CD4-positive, alpha-beta T cell (primary cell): ENCODE results near the gene BAG1. TPM values are rescaled to one million over a fixed set of nuclear protein-coding genes. Genes with fewer than 3 reads are reported as not detected.
A peak's percentile ranks its signal among the peaks of the same experiment; 100 is the strongest.

Experiments used
- ATAC-seq: fragments of 200-7000 bp; cut with Tn5 transposase; one replicate; pipeline ENCODE4 v1.10.0; 2022; ENCODE audit warnings: mild to moderate bottlenecking; ENCODE audit not compliant: poor library complexity
- CTCF ChIA-PET: fragments of 350-600 bp; sonication (Branson Sonifier 250); formaldehyde crosslinking; loops from one replicate; lab custom pipeline; 2021; ENCODE audit warnings: antibody characterized with exemption, inconsistent platforms; lab: Charles Lee
- POLR2A ChIA-PET: fragments of 350-600 bp; sonication (Branson Sonifier 250); formaldehyde crosslinking; loops from one replicate; lab custom pipeline; 2021; ENCODE audit warnings: antibody characterized with exemption, inconsistent platforms; lab: Charles Lee
- DNase-seq, 14 experiments: peaks; one replicate each; pipeline ENCODE4 v3.0.0-alpha.2; 2013 to 2020; ENCODE audit warnings: mixed read lengths in 2 of 14
- H3K27ac ChIP-seq, 2 donors: one replicate each; pipeline versions ENCODE4 v1.5.1 to v1.7.0; 2013; ENCODE audit warnings: low read length in 2 of 2, low read depth in 1 of 2, mild to moderate bottlenecking in 1 of 2
- H3K27me3 ChIP-seq, 2 experiments: 1 replicate in 1 of 2; 2 replicates in 1 of 2; pipeline versions ENCODE4 v1.6.1 to v1.7.0; 2013; ENCODE audit warnings: low read length in 2 of 2, control low read depth in 1 of 2, mild to moderate bottlenecking in 1 of 2, moderate library complexity in 1 of 2; ENCODE audit not compliant: insufficient read depth in 2 of 2, control insufficient read depth in 1 of 2
- H3K36me3 ChIP-seq: one replicate; pipeline ENCODE4 v1.6.1; 2013; ENCODE audit warnings: low read length, control low read depth; ENCODE audit not compliant: insufficient read depth
- H3K4me1 ChIP-seq: one replicate; pipeline ENCODE4 v1.6.1; 2013; ENCODE audit warnings: low read length, control low read depth; ENCODE audit not compliant: insufficient read depth
- H3K4me3 ChIP-seq: one replicate; pipeline ENCODE4 v1.5.1; 2013; ENCODE audit warnings: mild to moderate bottlenecking, low read length, moderate library complexity
- H3K9me3 ChIP-seq, 2 experiments: 1 replicate in 1 of 2; 2 replicates in 1 of 2; pipeline versions ENCODE4 v1.6.1 to v1.7.0; 2013; ENCODE audit warnings: low read length in 2 of 2, mild to moderate bottlenecking in 2 of 2, control low read depth in 1 of 2, moderate library complexity in 1 of 2; ENCODE audit not compliant: control insufficient read depth in 1 of 2, insufficient read depth in 1 of 2
- H3K27ac Mint-ChIP-seq: one replicate; pipeline ENCODE4 v1.8.0; 2020; ENCODE audit warnings: mixed read lengths
- H3K27me3 Mint-ChIP-seq: one replicate; pipeline ENCODE4 v1.8.0; 2021; ENCODE audit warnings: mixed read lengths
- H3K36me3 Mint-ChIP-seq: one replicate; pipeline ENCODE4 v1.8.0; 2021; ENCODE audit warnings: low read depth, mixed read lengths
- H3K4me1 Mint-ChIP-seq: one replicate; pipeline ENCODE4 v1.8.0; 2021; ENCODE audit warnings: low read depth, mixed read lengths
- H3K4me3 Mint-ChIP-seq: one replicate; pipeline ENCODE4 v1.8.0; 2020; ENCODE audit warnings: mild to moderate bottlenecking, mixed read lengths
- H3K9me3 Mint-ChIP-seq: one replicate; pipeline ENCODE4 v1.8.0; 2020; ENCODE audit warnings: mixed read lengths
- CTCF ChIP-seq: fragments of 200-600 bp; IDR thresholded peaks from one replicate; pipeline ENCODE4 v1.8.0; 2022; ENCODE audit warnings: antibody characterized with exemption, mild to moderate bottlenecking
- intact Hi-C, 2 experiments: fragments of 100-400 bp; cut with DNase I in 1 of 2; cut with micrococcal nuclease in 1 of 2; formaldehyde crosslinking; loops; one replicate each; pipeline versions ENCODE4 v1.15.1 to v1.9.0; 2023 to 2025; cut with DNase I, micrococcal nuclease
- polyA plus RNA-seq, 2 donors: library from polyadenylated mRNA; unstranded; fragments of 120-200 nt; gene quantifications; one replicate each; pipeline ENCODE4 v1.2.1, GENCODE V29; 2013
- total RNA-seq, 174 experiments: library from RNA in 2 of 174; stranded (reverse) in 2 of 174; gene quantifications; one replicate each; pipeline ENCODE4 v1.2.3 and lab custom pipeline; 2021 to 2026

The BAG1 gene
- 10 to 100 TPM; 58.0 to 61.4 TPM for total RNA-seq
- polyA plus RNA-seq (2013, experiment 1 of 2) = 63.2 TPM
- polyA plus RNA-seq (2013, experiment 2 of 2) = 53.7 TPM
- total RNA-seq (lab: John Stamatoyannopoulos, UW) = 31.7 to 99.0 (median 45.1) reads per million in 172 experiments

- CTCF ChIA-PET = interaction anchor here (1.0 to 1.3 kb wide), 3 partner anchors 23 to 85 kb away, joined by 4 to 5 read pairs (median 4); partner anchors contain the start of gene NFX1
- peak; percentile 96 for ATAC-seq
- intact Hi-C loops = loop anchor here (1.0 to 10.0 kb wide), 6 partner anchors 26 to 880 kb away; partner anchors contain the start of genes B4GALT1 (in 2 of the 2), NFX1 (in 2 of the 2), SMU1 (in 2 of the 2) and ACO1 (in 1 of the 2)
Measured at GRCh38 chr9:33264473-33265177, at the start of gene BAG1, which contains the start of gene CHMP5. TSS of gene BAG1 (minus strand) at chr9:33264708. TSS of gene CHMP5 (plus strand) at chr9:33265049. CDS start at chr9:33265079, 30 bp downstream.

GRCh38 chr9:33311953-33312352 is 47.4 kb upstream of the BAG1 start:
- H3K36me3 Mint-ChIP-seq = peaks cover 86% of the 10 kb centered on the region
- intact Hi-C loops = no loop called here
- no peaks in the 10 kb centered on the region for H3K9me3 Mint-ChIP-seq
- Histone ChIP-seq H3K27me3 (no peaks in the 10 kb centered on the region), H3K36me3 (peaks cover 94% of the 10 kb centered on the region), H3K4me3 (no peak overlapping the region), H3K4me1 (no peaks in the 10 kb centered on the region), H3K27ac (no peak overlapping the region), H3K9me3 (no peaks in the 10 kb centered on the region)
- no peak for TF ChIP-seq CTCF
- no peak overlapping the region for H3K27ac Mint-ChIP-seq
- ATAC-seq (no peak), DNase-seq (no peak)
- H3K4me1 Mint-ChIP-seq = no peaks in the 10 kb centered on the region
- H3K4me3 Mint-ChIP-seq = no peak overlapping the region
- CTCF ChIA-PET = interaction anchor here (1.9 kb wide), 1 partner anchor 25 kb away, joined by 6 read pairs; no protein-coding TSS in a partner anchor
- H3K27me3 Mint-ChIP-seq = no peaks in the 10 kb centered on the region
- POLR2A ChIA-PET = interaction anchor here (1.0 kb wide), 1 partner anchor 21 kb away, joined by 3 read pairs; the partner anchor contains the start of gene NFX1

More at GRCh38 chr9:33264473-33265177, at the start of gene BAG1, which contains the start of gene CHMP5:
- H3K9me3 ChIP-seq = no peaks in the 10 kb centered on the region
- H3K4me1 ChIP-seq = peaks cover 31% of the 10 kb centered on the region
- no peaks in the 10 kb centered on the region for H3K27me3 ChIP-seq
- no peaks in the 10 kb centered on the region for H3K9me3 Mint-ChIP-seq
- H3K27ac ChIP-seq = peak within 1 kb of the TSS; percentile 59 to 86
- H3K27me3 Mint-ChIP-seq = no peaks in the 10 kb centered on the region
- POLR2A ChIA-PET = interaction anchor here (0.8 to 3.5 kb wide), 8 partner anchors 9 to 239 kb away, joined by 3 to 71 read pairs (median 6); partner anchors contain the start of genes AQP3, B4GALT1, DNAJA1 and NFX1
- H3K27ac Mint-ChIP-seq = peak within 1 kb of the TSS; percentile 91
- peaks cover 56% of the 10 kb centered on the region for H3K36me3 ChIP-seq
- peak; percentile 99 to 100 (median 100) for DNase-seq
- H3K4me3 Mint-ChIP-seq = peak within 1 kb of the TSS; percentile 96
- TF ChIP-seq CTCF = no peak
- peaks cover 77% of the 10 kb centered on the region for H3K36me3 Mint-ChIP-seq
- peaks cover 63% of the 10 kb centered on the region for H3K4me1 Mint-ChIP-seq
- H3K4me3 ChIP-seq = peak within 1 kb of the TSS; percentile 94

- ATAC-seq = no peak
- CTCF ChIA-PET = no interaction called here
- intact Hi-C loops = no loop called here
- DNase-seq = no peak
- POLR2A ChIA-PET = no interaction called here
- no peak overlapping the region for H3K27ac Mint-ChIP-seq
- H3K36me3 ChIP-seq = peaks cover 98% of the 10 kb centered on the region
- no peak overlapping the region for H3K4me3 ChIP-seq
- H3K4me1 ChIP-seq = no peaks in the 10 kb centered on the region
- H3K36me3 Mint-ChIP-seq = peaks cover 75% of the 10 kb centered on the region
- H3K27ac ChIP-seq = no peak overlapping the region
- H3K27me3 ChIP-seq = no peaks in the 10 kb centered on the region
- H3K27me3 Mint-ChIP-seq = no peaks in the 10 kb centered on the region
- no peaks in the 10 kb centered on the region for H3K9me3 Mint-ChIP-seq
- no peak overlapping the region for H3K4me3 Mint-ChIP-seq
- H3K4me1 Mint-ChIP-seq = no peaks in the 10 kb centered on the region
- no peak for TF ChIP-seq CTCF
- H3K9me3 ChIP-seq = no peaks in the 10 kb centered on the region
Measured at GRCh38 chr9:33310748-33311147, 46.2 kb upstream of the BAG1 start.
